D341Med (cell line): Measurements from ENCODE around the gene RASGEF1B.
"Not testable (repeated sequence)": the region's sequence is repeated elsewhere in the genome, so short reads cannot be mapped to it uniquely, and the experiment has no call there.

Experiments
- DNase-seq: peaks from one replicate; pipeline ENCODE4 v3.0.0; 2012; ENCODE audit warnings: low spot score

The RASGEF1B gene

GRCh38 chr4:81498046-81498445 lies 26.3 kb upstream of the RASGEF1B start:
- DNase-seq: no peak

- no peak for DNase-seq
These were observed 23.6 kb upstream of the RASGEF1B start for GRCh38 chr4:81495345-81495744.

- DNase-seq: no peak
These were observed 22.3 kb upstream of the RASGEF1B start for GRCh38 chr4:81494031-81494431.

DNA sequence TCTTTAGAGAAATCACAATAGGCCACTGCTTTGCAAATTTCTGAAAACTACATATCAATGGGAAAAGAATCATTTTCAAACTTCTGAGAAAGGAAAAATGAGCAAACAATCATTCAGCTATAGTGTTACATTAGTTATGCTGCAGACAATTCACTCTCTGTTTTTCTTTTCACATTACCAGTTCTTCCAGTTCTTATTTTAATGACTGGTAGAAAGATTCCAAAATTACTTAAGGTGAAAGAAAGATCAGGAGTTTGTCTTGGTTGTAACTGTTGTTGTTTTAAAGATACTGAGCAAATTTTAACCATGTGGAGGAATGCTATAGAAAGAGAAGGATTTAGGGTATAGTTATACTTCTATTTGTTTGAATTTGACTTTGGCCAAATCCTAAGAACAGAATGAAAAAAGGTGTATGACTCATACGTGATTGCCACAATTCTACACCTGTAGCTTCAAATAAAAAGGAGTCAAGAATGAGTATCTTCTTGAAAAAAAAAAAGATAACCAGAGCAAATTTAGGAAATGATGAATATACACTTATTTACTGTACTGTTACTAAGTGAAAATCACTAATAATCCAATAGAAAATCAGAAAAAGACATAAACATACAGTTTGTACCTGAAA lies 21.0 kb upstream of the RASGEF1B start:
- DNase-seq: no peak

- DNase-seq: no peak
These were observed 20.2 kb upstream of the RASGEF1B start for GRCh38 chr4:81491943-81492342.

DNA sequence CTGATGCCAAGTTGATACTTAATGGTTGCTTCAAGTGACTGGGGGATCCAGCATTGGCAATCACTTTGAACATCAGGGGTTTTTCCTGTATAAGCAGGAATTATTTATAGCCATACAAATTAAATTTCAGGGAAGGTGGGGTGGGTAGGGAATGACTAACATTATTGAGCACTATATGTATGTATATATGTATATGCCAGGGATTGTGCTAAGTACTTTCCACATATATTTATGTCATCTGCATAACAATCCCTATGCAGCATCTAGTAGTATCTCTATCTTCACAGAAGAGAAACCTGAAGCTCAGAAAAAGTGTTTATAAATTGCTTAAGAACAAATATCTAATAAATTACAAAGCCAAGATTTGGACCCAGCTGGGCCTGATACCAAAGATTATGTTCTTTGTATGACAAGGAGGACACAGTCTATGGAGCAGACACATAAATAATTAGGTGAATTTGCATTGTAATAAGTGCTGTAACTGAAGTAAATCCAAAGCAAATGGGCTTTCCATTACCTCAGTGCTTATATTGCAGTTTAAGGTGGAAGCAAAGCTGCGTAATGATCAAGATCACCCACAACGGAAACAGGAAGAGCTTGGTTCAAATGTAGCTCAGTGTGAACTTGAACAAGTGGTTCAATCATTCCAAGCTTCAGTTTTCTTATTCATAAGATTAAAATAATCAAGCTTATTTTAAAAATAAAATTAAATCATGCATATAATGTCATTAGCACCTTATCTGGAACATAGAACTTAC lies 18.9 kb upstream of the RASGEF1B start:
- DNase-seq: no peak

- no peak for DNase-seq
These were observed 14.8 kb upstream of the RASGEF1B start for GRCh38 chr4:81486502-81486901.

DNA sequence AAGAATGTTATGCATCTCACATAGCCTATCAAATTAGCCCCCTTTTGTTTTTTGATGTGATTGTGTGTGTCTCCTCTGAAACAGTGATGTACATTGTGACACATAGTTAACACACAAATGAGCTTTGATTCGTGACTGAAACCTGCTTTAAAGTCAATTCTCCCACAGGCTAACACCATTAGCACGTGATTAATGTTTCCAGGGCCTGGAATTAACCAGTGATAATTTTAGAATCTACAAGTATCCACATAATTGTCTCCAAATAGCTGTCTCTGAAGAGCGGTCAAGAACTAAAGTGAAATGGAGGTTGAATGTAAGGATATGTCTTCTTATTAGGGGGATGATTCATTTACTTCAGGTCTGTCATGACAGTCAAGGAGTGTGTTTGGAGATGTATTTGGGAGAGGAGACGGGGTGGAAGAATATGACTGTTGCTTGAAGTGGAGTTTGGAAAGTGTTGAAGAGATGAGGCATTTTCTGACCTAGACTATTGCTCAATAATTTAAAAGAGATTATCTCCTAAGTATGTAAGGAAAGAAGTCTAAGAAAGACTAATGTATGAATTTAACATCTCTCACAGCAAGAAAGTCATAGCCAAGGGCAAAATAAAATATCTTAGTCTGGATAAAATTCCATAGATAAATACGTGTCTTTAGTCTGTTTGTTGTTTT lies 13.7 kb upstream of the RASGEF1B start:
- DNase-seq: no peak

DNA sequence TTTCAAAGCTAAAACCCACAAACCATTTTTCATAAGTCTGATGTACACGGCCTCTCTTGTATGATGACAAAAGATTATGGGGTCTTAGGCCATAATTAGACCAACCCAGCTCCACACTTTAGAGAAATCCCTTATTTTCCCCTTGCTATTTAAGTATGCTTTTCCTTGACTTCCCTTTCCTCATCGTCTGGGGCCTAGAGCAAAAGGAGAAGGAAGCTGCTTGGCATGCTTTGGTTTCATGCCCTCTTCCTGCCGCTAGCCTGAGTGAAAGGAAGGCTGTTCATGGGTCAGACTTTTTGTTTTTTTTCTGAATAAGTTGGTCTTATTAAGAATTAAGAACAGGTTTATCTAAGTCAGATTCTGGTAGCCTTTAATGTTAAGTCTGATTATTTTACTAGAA lies 10.6 kb upstream of the RASGEF1B start:
- no peak for DNase-seq

DNA sequence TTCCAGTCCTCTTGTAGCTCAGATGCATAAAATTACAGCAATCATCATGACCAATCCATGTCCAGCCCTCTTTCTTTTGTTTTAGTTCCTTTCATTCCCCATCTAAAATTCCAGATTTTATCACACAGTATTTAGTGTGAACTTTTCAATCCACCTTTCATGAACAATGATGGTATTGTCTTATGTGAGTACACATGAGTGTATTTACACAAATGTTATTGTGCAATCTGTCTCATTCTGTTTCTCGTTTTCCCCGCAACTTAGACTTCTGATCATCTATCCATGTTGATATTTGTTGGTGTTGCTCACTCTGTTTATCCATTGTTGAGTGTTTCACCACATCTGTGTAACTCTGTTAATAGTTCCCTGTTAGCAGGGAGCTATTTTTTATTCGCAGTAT lies 9.4 kb upstream of the RASGEF1B start:
- no peak for DNase-seq

DNA sequence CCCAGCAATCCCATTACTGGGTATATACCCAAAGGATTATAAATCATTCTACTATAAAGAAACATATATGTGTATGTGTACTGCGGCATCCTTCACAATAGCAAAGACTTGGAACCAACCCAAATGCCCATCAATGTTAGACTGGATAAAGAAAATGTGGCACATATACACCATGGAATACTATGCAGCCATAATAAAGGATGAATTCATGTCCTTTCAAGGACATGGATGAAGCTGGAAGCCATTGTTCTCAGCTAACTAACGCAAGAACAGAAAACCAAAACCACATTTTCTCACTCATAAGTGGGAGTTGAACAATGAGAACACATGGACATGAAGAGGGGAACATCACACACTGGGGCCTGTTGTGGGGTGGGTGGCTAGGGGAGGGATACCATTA lies 7.9 kb upstream of the RASGEF1B start:
- DNase-seq: not testable (repeated sequence)

DNA sequence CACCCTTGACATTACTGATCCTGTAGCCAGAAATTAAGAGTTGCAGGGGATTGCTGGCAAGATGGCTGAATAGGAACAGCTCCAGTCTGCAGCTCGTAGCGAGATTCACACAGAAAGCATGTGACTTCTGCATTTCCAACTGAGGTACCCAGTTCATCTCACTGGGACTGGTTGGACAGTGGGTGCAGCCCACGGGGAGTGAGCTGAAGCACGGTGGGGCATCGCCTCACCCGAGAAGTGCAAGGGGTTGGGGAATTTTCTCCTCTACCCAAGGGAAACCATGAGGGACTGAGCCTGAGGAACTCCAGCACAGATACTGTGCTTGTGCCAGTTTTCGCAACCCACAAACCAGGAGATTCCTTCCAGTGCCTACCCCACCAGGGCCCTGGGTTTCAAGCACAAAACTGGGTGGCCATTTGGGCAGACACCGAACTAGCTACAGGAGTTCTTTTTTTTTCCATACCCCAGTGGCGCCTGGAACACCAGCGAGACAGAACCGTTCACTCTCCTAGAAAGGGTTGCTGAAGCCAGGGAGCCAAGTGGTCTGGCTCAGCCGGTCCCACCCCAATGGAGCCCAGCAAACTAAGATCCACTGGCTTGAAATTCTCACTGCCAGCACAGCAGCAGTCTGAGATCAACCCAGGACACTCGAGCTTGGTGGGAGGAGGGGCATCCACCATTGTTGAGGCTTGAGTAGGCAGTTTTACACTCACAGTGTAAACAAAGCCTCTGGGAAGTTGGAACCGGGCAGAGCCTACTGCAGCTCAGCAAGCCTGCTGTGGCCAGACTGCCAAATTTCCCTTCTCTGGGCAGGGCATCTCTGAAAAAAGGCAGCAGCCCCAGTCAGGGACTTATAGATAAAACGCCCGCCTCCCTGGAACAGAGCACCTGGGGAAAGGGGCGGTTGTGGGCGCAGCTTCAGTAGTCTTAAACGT lies 1.9 kb upstream of the RASGEF1B start:
- DNase-seq: not testable (repeated sequence)

- DNase-seq: peak; percentile 52
These were observed 825 bp upstream of the RASGEF1B start for GRCh38 chr4:81472281-81473182.

- no peak for DNase-seq
These were observed 464 bp downstream of the RASGEF1B start for GRCh38 chr4:81471298-81471587.

- peak; percentile 51 for DNase-seq
These were observed 1.0 kb downstream of the RASGEF1B start for GRCh38 chr4:81470456-81471297.

GRCh38 chr4:81469781-81470455 lies 1.8 kb downstream of the RASGEF1B start:
- DNase-seq: no peak

DNA sequence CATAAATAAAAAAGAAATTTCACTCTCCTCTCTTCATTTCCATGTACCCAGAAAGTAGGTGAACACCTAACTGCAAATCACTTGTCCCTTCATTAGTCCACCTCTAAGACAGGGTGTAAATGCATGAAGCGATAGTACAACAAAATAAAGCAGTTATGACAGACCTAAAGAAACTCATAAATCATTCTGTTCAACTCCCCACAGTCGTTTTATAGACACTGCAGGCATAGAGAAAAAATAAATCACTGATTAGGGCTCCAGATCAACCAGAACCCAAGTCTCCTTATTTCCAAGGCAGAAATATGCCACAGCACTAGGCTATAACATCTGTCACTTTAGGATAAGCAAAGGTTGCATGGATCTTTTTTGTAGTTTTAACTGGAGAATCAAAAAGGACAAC lies 3.0 kb downstream of the RASGEF1B start:
- no peak for DNase-seq

GRCh38 chr4:81467672-81467964 lies 4.1 kb downstream of the RASGEF1B start:
- DNase-seq: no peak

GRCh38 chr4:81466841-81467671 lies 4.7 kb downstream of the RASGEF1B start:
- peak; percentile 33 for DNase-seq
